ENCODE measurements around the gene THBS2. TPM values are rescaled to one million over a fixed set of nuclear protein-coding genes. Genes with fewer than 3 reads are reported as not detected.

The THBS2 gene
- total RNA-seq, 1 experiment from 2014 or later: not detected

GRCh38 chr6:169169941-169170582 lies 83.6 kb downstream of the THBS2 start:
- no peak for TF ChIP-seq EZH2 (IDR thresholded peaks at IDR 0.05; ENCODE audit: low read depth)
- TF ChIP-seq CTCF (conservative IDR thresholded peaks at IDR 0.05): no peak
- no TSS peak for BruUV-seq (replicated peaks)

GRCh38 chr6:169169375-169169774 lies 84.3 kb downstream of the THBS2 start:
- TF ChIP-seq CTCF (conservative IDR thresholded peaks at IDR 0.05) (no peak), EZH2 (IDR thresholded peaks at IDR 0.05; ENCODE audit: low read depth) (no peak)
- intact Hi-C loops (cut with micrococcal nuclease; ENCODE audit: unreplicated experiment): no loop called here
- H2AFZ ChIP-seq: no peak overlapping the region

More at GRCh38 chr6:169169941-169170582, 83.6 kb downstream of the THBS2 start:
- Histone ChIP-seq H3K4me3 (no peak overlapping the region), H3K36me3 (ENCODE audit: low read depth) (no peaks in the 10 kb centered on the region), H3F3A (ENCODE audit: insufficient read depth, low read depth) (no peaks in the 10 kb centered on the region), H3K4me1 (replicated peaks; ENCODE audit: insufficient read depth) (no peaks in the 10 kb centered on the region), H2AFZ (no peak overlapping the region), H4K20me1 (ENCODE audit: insufficient read depth) (no peaks in the 10 kb centered on the region), H3K4me2 (no peak overlapping the region), H3K79me2 (ENCODE audit: low read depth) (no peaks in the 10 kb centered on the region), H3K27me3 (ENCODE audit: insufficient read depth, low read depth) (peaks cover 85% of the 10 kb centered on the region), H3K9me3 (ENCODE audit: insufficient read depth, low read depth) (no peaks in the 10 kb centered on the region), H3K27ac (no peak overlapping the region), H3K9me2 (ENCODE audit: insufficient read depth) (no peaks in the 10 kb centered on the region)
- POLR2A ChIA-PET (ENCODE audit: unreplicated experiment): no interaction called here
- DNase-seq: no peak
- CTCF ChIA-PET: no interaction called here
- intact Hi-C loops (cut with micrococcal nuclease; ENCODE audit: unreplicated experiment): no loop called here

DNA sequence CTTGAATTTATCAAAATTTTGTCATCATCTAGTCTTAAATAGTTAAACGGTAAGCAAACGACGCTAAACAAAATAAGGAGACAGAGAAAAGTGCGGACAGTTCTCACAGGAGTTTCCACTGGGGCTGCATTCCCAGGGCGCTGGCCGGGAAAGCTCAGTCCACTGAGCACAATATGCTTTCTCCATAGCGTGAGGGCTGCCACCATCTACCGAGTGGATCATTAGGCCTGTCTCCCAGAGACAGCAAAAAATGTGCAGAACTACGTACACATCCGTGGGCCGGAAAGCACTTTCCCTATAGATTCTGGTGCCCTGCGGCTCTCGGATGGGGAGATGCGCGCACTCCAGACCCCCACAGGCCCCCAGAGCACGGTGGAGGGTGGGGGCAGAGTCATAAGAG lies 84.9 kb downstream of the THBS2 start:
- H3K9me3 ChIP-seq (ENCODE audit: insufficient read depth, low read depth): no peaks in the 10 kb centered on the region
- H3K27ac ChIP-seq: no peak overlapping the region
- no peaks in the 10 kb centered on the region for H3K9me2 ChIP-seq (ENCODE audit: insufficient read depth)
- CTCF ChIA-PET: no interaction called here
- TF ChIP-seq CTCF (conservative IDR thresholded peaks at IDR 0.05): no peak
- no peak for TF ChIP-seq EZH2 (IDR thresholded peaks at IDR 0.05; ENCODE audit: low read depth)
- intact Hi-C loops (cut with micrococcal nuclease; ENCODE audit: unreplicated experiment): no loop called here
- no peak overlapping the region for H3K4me3 ChIP-seq
- no peaks in the 10 kb centered on the region for H3K79me2 ChIP-seq (ENCODE audit: low read depth)
- H3K27me3 ChIP-seq (ENCODE audit: insufficient read depth, low read depth): peaks cover 86% of the 10 kb centered on the region
- H3F3A ChIP-seq (ENCODE audit: insufficient read depth, low read depth): no peaks in the 10 kb centered on the region
- H2AFZ ChIP-seq: no peak overlapping the region
- H3K4me2 ChIP-seq: no peak overlapping the region
- no TSS peak for BruUV-seq (replicated peaks)
- no peaks in the 10 kb centered on the region for H4K20me1 ChIP-seq (ENCODE audit: insufficient read depth)
- no peaks in the 10 kb centered on the region for H3K4me1 ChIP-seq (replicated peaks; ENCODE audit: insufficient read depth)
- POLR2A ChIA-PET (ENCODE audit: unreplicated experiment): no interaction called here
- no peaks in the 10 kb centered on the region for H3K36me3 ChIP-seq (ENCODE audit: low read depth)
- DNase-seq: no peak

More at GRCh38 chr6:169169375-169169774, 84.3 kb downstream of the THBS2 start:
- no peaks in the 10 kb centered on the region for H3K36me3 ChIP-seq (ENCODE audit: low read depth)
- no TSS peak for BruUV-seq (replicated peaks)
- no peak overlapping the region for H3K4me2 ChIP-seq
- no peaks in the 10 kb centered on the region for H3F3A ChIP-seq (ENCODE audit: insufficient read depth, low read depth)
- no peak overlapping the region for H3K27ac ChIP-seq
- H3K9me2 ChIP-seq (ENCODE audit: insufficient read depth): no peaks in the 10 kb centered on the region
- no peaks in the 10 kb centered on the region for H3K4me1 ChIP-seq (replicated peaks; ENCODE audit: insufficient read depth)
- POLR2A ChIA-PET (ENCODE audit: unreplicated experiment): no interaction called here
- CTCF ChIA-PET: no interaction called here
- no peaks in the 10 kb centered on the region for H3K79me2 ChIP-seq (ENCODE audit: low read depth)
- no peaks in the 10 kb centered on the region for H3K9me3 ChIP-seq (ENCODE audit: insufficient read depth, low read depth)
- no peaks in the 10 kb centered on the region for H4K20me1 ChIP-seq (ENCODE audit: insufficient read depth)
- H3K4me3 ChIP-seq: no peak overlapping the region
- no peak for DNase-seq
- H3K27me3 ChIP-seq (ENCODE audit: insufficient read depth, low read depth): peaks cover 87% of the 10 kb centered on the region
